DMS79 treated with DMSO at 0.1 percent for 48 hours (cell line): Measurements from ENCODE around the gene EBF4.

Experiments
- DNase-seq: peaks from one replicate; lab custom pipeline; 2025; lab: John Stamatoyannopoulos, UW

The EBF4 gene

DNA sequence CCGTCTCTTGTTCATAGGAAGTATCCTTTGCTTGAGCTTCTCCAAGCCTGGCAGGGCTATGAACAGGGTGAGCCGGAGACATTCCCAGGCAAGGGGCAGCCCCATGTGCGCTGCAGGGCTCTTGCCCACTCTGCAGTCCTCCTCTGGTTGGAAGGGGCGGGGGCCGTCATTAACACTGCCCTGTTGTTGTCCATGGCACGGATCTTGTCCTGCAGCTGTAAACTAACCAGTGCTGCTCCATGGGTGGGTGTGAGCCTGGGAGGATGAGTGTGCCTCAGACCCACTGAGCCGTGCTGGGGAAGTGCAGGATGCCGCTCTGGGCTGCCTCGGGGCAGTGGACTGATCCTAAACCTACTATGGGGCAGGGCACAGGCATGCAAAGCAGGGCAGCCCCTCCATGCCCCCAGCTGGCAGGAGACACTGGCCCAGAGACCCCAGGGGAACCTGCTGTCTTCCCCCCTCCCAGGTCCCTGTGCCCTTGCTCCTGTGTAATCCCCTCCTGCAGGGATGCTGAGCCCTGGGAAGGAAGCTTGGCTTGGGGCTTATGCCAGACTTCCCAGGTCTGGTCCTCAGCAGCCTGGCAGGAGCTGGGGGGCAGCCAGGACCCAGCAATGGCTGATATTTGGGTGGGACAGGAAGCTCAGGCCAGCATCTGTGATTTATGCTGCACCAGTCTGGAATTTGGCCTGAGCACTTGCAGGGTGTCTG is 8.5 kb downstream of the EBF4 start:
- DNase-seq = no peak

DNA sequence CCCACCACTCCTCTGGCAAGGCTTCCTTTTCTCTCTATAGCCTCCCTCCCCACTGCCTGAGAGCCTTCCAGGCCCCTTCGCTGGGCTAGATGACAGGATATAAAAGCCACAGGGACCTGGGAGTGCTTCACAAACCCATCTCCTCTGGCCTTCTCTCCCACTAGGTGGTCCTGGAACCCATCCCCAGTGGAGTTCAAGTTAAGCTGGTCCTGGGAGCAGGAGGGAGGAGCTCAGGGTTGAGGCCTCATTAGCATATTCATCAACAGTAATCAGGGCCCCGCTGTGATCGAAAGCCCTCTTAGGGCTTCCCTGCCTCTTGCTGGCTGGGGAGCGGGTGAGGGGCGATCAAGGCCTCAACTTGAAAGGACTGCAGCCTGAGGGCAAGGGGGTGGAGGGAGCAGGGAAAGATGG is 9.1 kb downstream of the EBF4 start:
- no peak for DNase-seq

DNA sequence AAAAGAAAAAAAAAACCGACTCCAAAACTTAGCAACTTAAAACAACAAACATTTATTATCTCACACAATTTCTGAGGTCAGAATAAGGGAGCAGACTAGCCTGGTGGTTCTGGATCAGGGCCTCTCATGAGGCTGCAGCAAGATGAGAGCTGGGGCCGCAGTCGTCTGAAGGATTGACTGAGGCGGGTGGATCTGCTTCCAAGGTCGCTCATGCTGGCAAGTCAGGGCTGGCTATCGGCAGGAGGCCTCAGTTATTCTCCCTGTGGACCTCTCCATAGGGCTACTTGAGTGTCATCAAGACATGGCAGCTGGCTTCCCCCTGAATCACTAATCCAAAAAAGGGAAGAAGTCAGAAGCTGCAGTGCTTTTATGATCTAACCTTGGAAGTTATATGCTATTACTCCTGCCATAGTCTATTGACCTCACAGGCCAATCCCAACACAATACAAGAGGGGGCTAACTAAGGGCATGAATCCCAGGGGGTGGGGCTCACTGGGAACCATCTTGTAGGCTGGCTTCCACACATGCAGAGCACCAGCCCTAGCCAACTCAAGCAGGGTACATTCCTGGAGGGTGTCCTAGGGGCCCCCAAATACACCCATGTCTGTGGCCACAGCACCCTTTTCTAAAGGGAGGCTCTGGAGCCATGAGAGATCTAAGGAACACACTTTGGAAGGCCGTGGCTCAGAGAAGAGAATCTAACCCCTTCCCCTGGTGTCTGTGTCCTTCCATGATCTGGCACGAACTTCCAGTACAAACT is 11.3 kb downstream of the EBF4 start:
- no peak for DNase-seq

DNA sequence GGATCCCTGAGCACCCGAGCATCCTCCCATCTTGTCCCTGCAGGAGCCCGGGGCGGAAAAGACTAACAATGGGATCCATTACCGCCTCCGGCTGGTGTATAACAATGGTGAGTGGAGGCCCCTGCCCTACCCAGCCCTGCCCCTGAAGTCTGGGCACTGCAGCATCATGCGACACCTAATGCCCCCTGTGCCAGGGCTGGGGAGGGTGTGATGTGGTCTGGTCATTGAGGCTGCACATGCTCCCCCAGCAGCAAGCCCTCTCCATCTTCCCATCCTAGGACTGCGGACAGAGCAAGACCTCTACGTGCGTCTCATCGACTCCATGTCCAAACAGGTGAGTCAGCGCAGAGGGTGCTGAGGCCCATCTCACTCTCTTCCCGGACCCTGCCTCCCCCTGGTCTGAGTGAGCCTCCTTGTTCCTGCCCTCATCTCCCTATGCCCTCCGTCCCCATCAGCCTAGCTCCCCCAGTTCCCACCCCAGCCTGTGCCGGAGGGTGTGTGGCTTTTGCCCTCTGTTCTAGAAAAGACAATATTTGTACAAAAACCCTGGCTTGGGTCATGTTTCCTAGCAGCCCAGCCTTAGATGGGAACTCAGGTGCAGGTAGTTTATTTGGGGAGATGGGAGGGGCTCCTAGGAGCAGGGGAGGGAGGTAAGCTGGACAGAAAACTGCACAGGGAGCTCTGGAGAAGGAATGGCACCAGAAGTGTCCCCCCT is 13.5 kb downstream of the EBF4 start:
- DNase-seq = no peak

DNA sequence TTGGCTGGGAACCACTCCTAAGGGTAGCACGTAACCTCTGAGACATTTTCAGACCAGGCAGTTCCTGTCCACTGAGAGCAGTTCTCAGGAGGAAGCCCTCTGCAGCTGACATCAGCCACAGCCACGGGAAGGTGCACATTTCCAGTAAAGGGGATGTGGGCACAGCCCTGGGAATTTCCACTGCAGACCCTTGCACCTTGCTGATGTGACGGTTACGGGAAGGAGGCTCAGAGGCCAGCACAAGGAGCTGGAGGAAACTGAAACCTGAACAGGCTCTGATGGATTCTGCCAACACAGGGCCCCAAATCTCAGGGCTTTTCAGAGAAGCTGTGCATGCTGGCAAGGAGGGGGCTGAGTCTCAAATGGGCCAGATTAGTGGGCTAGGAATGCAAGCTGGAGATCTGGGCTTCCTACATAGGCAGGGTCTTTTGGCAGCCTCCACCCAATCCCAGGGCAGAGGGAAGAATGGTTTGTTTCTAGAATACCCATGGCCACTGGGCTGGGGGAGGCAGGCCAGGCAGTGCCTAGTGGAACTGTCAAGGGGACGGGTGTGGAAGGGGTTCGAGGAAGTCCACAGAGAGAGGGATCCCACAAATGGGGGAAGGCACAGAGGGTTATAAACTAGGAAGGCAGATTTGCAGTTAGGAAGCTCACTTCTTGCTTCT is 14.2 kb downstream of the EBF4 start:
- DNase-seq = no peak

DNA sequence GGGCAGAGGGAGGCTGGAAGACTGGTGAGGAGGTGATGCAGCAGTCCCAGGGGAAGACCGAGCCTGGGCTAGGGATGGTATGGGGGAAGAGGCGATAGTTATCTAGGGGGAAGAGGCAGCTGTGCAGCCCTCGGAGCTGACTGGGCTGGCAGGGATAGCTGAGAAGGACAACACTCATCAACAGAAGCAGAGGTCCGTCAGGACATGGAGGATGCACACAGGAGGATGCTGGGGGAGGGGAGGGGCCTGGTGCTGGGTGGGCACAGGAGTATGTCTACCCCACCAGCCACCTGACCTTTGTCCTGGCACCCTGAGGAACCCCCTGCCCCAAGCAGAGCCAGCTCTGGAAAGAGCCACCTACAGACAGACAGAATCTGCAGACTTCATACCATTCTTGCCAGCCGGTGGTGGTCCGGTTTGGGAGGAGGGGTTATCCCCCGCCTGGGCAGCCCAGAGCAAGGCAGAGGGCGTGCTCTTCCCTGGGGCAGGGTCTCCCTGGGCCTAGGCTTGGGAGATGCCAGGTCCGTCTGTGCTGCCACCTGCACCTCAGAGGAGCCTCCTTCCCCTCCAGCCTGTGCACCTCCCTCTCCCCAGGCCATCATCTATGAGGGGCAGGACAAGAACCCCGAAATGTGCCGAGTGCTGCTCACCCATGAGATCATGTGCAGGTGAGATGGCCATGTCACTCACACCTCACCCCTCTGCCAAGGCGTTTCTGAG is 14.9 kb downstream of the EBF4 start:
- no peak for DNase-seq

DNA sequence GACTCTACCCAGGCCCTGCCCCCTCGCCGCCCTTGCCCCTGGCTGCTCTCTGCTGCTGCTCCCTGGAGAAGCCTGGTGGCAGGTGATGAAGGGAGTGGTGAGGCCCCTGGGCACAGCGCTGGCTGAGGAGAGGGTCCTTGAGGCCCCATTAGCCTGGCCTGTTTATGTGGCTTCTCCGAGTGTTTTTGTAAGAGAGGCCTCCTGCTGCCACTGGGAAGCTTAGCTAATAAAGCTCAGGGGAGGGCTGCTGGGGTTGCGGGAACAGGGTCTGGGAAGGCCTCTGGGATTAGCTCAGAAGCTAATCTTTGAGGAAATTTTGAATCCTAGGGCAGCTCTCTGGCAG is 15.5 kb downstream of the EBF4 start:
- peak; percentile 90 for DNase-seq

DNA sequence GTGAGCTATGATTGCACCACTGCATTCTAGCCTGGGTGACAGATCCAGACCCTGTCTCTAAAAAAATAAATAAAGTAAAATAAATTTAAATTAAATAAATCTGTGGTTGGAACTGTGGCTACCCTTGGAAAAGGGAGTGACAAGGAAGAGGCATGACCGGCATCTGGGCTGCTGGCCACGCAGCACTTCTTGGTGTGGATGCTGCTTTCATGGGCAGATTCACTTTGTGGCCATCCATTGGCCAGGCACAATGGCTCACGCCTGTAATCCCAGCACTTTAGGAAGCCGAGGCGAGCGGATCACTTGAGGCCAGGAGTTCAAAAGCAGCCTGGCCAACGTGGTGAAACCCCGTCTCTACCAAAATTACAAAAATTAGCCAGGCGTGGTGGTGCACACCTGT is 16.1 kb downstream of the EBF4 start:
- no peak for DNase-seq

DNA sequence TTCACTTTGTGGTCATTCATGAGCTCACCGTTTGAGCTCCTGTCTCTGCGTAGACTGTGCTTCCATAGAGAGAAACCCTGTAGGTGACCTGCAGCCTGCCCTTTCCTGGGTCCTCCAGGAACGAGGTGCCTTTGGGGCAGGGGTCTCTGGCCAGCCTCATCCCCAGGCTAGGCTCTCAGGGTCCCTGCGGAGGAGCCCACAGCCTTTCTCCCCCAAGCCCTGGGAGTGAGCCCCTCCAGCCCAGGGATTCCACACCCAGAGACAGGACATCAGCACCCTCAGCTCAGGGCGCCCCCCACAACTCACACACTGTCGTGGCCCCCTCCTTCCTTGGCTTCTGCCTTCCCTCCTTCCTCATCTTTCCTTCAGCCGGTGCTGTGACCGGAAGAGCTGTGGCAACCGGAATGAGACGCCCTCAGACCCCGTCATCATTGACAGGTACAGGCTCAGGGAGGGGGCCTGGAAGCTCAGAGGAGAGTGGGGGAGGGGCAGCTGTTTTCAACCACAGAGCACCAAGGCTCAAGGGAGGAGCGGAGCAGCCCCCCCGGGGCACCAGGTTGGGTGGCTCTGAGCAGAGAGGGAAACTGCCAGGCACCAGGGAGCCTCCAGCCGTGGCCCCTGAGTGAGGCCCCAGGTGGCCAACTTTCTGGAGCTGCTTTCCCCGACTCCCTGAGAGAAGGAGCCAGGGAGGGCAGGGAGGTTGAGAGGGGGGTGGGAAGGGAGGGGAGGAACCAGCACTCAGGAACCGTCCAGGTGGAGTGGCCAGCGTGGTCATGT is 16.8 kb downstream of the EBF4 start:
- DNase-seq = no peak

DNA sequence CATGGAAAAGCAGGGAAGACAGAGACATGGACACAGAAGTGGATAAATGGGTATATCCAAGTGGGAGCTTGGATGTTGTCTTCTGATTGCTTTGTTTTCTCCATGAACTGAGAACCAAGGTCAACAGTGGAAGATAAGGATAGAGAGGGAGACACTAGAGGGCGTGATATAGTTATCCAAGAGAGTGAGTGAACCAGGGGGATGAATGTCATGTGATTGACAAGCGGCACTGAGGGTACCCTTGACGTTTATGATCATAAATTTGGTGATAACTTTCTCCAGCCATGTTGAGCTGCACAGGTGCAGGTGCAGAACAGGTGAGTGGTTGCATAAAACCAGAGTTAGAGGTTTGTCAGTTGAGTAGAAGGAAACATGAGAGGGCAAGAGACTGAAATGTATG is 20.7 kb downstream of the EBF4 start:
- no peak for DNase-seq

DNA sequence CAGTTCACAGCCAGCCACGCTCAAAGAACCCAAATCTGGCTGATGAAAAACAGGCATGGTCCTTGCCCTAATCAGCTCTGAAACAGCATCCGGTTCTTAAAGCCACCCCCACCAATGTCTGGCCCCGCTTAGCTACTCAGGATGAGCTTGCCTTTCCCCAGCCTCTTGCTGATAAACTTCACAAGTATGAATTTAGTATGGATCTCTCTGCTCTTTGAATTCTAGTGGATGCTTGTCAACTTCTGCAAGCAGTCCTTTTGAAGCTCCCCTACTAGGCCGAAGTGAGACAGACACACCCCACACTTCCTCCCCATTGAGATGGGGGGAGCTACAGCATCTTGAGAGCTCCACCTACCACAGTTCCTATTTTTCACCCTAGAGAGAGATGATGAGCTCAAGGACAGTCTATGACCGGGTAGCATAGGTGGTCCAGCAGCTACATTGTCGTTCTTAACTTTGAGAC is 36.7 kb downstream of the EBF4 start:
- no peak for DNase-seq

DNA sequence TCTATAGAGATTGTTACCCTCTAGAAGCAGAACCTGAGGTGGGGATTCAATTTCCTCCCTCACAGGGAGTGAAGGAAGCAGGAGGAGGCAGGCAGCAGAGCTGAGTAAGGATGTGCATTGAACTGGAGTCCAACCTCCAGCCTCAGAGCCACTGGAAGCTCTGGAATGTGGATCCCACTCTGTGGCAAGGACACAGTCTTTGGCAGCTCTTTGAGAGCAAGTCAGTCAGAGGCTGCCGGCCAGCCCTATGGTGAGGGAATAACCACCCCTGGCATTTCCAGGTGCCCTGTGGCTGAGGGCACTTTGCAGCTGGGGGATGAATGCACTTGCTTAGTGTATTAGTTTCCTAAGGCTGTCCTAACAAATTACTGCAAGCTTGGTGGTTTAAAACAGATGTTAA is 37.2 kb downstream of the EBF4 start:
- DNase-seq = no peak

DNA sequence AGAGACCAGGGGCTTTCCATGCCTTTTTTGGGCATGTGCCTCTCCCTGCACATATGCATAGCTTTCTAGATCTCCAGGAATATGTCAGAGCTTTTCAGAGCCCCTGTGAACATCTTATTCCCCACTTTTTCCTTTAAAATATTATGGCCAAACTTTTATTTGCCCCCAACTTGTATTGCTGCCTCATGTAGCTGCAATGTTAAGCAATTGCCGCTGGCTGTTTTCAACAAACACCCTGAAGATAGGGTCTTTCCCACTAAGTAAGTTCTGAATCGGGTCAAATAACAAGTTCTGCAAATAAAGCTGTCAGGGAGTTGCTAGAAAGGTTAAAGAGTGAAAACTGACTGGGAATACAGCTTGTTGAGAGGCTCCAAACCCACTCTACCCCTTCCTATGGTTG is 42.3 kb downstream of the EBF4 start:
- no peak for DNase-seq

DNA sequence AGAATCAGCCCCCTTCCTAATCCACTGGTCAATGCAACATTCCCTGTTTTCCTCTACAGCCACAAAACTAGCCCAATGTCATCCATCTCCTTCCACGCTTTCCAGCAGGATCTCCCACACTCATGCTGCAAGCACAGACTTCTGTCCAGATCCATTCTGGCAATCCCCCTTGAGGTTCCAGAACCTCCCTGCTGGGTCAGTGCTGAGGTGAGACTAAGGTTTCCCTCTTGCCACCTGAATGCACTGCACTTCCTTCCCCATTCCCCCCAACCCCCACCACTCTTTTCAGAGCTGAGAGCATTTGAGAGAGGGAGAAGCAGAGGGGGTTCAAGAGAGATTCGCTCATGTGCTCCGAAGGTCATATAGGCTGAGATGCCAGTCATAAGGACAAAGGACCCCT is 43.9 kb downstream of the EBF4 start:
- no peak for DNase-seq

DNA sequence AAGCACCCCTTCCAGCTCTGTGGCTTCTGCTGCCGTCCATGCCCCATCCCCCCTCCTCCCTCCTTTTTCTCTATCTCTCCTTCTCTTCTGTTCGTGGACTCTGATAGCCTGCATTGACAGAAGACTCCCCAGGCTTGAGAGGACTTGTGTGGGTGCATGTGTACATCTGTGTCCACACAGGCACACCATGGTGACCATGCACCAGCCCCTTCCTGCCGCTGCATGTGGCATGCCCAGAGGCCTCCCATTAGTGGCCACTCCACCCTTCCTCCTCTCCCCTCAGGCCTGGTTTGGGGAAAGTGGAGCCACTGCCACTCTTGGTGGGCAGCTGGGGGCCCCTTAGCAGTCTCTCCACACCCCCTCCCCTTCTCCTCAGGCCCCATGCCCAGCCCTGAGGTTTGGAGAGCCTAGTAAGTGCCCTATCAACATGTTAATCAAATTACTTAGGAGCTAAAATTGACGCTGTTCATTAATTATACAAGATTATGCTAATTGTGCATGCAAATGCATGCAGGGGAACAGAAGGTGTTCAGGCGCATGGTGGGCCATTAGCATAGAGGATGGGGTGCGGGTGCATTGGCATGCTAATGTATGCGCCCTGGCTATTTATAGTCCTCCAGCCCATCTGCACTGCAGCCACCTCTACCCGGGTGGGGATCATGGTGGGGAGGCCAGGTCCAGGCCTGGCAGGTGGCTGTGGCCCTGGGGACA is 45.9 kb downstream of the EBF4 start:
- no peak for DNase-seq

DNA sequence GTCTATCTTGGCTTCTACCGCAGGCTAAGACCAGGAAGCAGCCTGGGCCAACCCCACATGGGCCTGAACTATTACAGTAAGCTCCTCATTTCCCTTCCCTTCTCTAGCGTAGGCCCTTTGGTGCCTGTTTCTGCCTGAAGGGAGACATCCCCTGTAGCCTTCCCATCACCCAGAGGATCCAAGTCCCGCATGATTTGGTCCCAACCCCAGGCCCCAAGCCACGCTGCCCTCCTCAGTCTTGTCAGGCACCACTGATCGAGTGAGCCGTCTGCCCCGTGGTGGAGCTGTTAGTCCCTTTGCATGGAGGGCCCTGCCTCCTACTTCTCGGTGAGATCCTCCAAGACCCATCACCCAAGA is 46.4 kb downstream of the EBF4 start:
- DNase-seq = no peak

DNA sequence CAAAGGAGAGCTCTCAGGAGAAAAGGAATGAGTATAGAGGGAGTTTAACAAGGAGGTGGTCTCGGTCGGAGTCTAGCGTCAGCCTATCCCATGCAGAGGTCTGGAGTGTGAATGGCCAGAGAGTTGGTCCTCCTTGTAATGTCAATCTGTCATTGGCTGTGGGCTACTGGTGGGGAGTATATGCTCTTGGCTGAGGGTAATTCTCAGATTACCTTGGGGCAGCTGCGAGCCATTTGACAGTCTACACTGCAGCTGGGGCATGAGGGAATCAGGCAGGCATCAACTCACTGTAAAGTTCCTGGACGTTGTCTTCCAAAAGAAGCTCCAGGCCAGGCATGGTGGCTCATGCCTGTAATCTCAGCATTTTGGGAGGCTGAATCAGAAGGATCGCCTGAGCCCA is 48.1 kb downstream of the EBF4 start:
- DNase-seq = no peak

DNA sequence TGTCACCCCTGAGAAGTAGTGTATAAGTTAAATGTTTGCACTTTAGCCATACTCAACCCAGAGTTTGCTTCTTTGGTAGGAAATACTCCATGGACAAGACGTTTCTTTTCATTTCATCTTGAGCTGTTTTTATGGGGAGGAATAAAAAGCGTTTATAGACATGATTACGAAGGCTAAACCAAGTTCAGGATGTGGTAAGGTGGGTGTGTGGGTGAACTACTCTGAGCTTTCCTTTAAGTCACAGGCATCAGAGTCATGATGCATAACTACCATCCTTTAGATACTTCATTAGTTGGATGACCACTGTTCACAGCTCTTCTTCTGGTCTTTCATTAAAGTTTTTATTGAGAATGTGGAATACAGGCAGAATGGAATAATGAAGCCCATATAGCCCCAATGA is 48.9 kb downstream of the EBF4 start:
- no peak for DNase-seq

DNA sequence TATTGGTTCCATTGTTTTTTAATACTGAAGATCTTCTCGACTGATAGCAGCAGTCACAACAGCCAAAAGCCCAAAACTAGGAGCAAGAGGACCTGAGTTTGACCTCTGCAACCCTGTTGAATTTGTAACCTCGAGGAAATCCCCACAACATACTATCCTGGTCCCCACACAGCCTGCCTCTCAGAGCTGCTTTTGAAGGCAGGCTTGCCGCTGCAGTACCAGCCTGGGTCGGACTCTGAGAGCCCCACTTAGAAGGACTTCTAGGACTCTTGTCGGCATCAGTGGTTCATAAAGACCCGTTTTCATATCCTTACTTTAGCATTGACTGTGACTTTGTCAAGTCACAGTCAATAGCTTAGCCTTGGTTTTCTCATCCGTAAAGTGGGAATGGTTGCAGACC is 49.3 kb downstream of the EBF4 start:
- peak; percentile 31 for DNase-seq

DNA sequence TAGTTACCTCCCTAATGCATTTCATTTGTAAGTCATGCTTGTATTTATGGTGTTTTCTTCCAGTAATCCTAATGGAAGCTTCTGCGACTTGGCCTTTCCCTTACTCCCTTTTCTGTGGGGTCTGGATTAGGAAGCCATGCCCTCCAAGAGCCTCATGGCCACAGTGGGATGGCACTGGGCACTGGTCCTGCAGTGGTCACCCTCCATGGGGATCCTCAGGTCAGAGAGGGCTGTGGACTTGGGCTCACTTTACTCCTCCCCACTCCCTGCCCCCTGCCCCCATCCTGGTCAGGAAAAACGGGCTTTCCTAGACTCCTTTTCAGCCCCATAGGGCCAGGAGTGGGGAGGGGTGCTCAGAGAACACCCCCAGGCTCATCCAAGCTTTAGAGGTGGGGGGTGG is 49.9 kb downstream of the EBF4 start:
- DNase-seq = no peak
